ENCODE results near the gene TNPO3. TPM values are rescaled to one million over a fixed set of nuclear protein-coding genes. Genes with fewer than 3 reads are reported as not detected.

The TNPO3 gene
- total and polyA plus RNA-seq, 10 of the 15 experiments (the other 5 are each of a cell fraction or from before 2014, with no cell fraction given) = 17.6 to 91.8 (median 65.9) TPM

- TF ChIP-seq TCF3 (IDR thresholded peaks at IDR 0.05; ENCODE audit: borderline replicate concordance, insufficient read depth, low read depth, low read length) (no peak), FOXK2 (IDR thresholded peaks at IDR 0.05) (no peak)
Observed at GRCh38 chr7:129021656-129022055, 33.3 kb downstream of the TNPO3 start (continued).

DNA sequence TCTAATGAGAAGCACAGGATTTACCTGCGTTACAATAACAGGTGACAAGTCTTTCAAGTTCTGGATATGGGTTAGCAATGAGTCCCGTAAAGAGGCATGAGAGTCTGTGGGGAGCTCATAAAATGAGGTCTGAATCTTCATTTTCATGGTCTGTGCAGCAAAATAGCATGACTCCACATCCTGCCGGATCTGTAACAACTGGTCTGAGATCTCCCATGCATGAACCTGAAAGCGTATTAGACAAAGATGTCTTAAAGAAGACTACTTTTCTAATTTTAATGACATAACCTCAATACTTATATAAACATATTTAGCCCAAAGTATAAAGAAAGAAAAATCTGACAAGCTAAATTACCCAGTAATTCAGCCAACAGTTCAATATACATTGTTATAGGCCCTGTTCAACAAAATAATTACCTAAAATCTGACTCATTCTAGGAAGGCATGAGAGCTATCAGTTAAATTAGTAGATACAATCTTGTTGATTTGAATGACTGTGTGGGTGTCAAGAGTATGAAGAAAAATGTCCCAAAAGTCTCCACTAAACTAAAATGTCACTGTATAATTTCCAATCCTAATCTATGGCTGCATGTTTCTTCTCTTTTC is 36.9 kb downstream of the TNPO3 start:
- Histone ChIP-seq H4K20me1 (ENCODE audit: control insufficient read depth, insufficient read depth) (no peaks in the 10 kb centered on the region), H3K79me2 (ENCODE audit: control insufficient read depth, insufficient read depth, low read length) (peaks cover 80% of the 10 kb centered on the region), H3K4me2 (ENCODE audit: control insufficient read depth, insufficient read depth) (peak overlapping the region; percentile 94), H2AFZ (ENCODE audit: control insufficient read depth, low read depth, low read length) (no peak overlapping the region), H3K4me1 (ENCODE audit: control insufficient read depth, insufficient read depth, low read length) (peaks cover 42% of the 10 kb centered on the region), H3K9ac (ENCODE audit: control insufficient read depth, insufficient read depth, low read length) (peak overlapping the region; percentile 61), H3K9me3 (replicated peaks; ENCODE audit: control insufficient read depth, insufficient read depth, low read length) (peaks cover 2% of the 10 kb centered on the region; the same call in 2 of the 3 replicates), H3K4me3 (no peak overlapping the region; the same call in 1 of the 2 replicates), H3K27me3 (replicated peaks in 1 of 2; ENCODE audit: control insufficient read depth in 2 of 2, insufficient read depth in 2 of 2, low read length in 1 of 2) (no peaks in the 10 kb centered on the region), H3K27ac (ENCODE audit: control insufficient read depth, insufficient read depth) (peak overlapping the region; percentile 93), H3K36me3 (ENCODE audit: control insufficient read depth in 2 of 2, insufficient read depth in 2 of 2, low read length in 1 of 2) (peaks cover 6 to 30% of the 10 kb centered on the region in 2 experiments)
- SMC1A ChIA-PET (ENCODE audit: uncharacterized antibody, unreplicated experiment) = interaction anchor here (0.9 to 4.9 kb wide), 20 partner anchors 9 to 146 kb away, joined by 3 to 41 read pairs (median 5); partner anchors contain the start of gene TNPO3
- CTCF ChIA-PET = interaction anchor here (0.6 to 4.6 kb wide), 16 partner anchors 8 to 211 kb away, joined by 3 to 17 read pairs (median 4); partner anchors contain the start of gene IRF5
- POLR2A ChIA-PET = interaction anchor here (0.8 to 2.8 kb wide), 10 partner anchors 9 to 104 kb away, joined by 3 to 17 read pairs (median 4); no protein-coding TSS in a partner anchor
- intact Hi-C loops (cut with micrococcal nuclease; ENCODE audit: unreplicated experiment) (loop anchor here (2.0 kb wide), 1 partner anchor 73 kb away; no protein-coding TSS in a partner anchor), in situ Hi-C loops (cut with MboI) (no loop called here)
- BruUV-seq (replicated peaks) = no TSS peak
- no peak for FAIRE-seq
- 0% methylated on average over 4 of the region's 4 CpGs for WGBS (ENCODE audit: insufficient coverage, insufficient replicate concordance, low lambda C conversion rate, missing lambda C conversion rate)
- peak; percentile 64 for DNase-seq (ENCODE audit: low read depth, low spot score)
- peak; percentile 94 for ATAC-seq
- RAD21 ChIA-PET (ENCODE audit: unreplicated experiment) = interaction anchor here (0.6 to 5.5 kb wide), 12 partner anchors 10 to 307 kb away, joined by 3 to 65 read pairs (median 3); partner anchors contain the start of gene TNPO3
- TF ChIP-seq MEF2A (IDR thresholded peaks at IDR 0.05; ENCODE audit: insufficient read depth, low read depth, low read length) (no peak), BRCA1 (IDR thresholded peaks at IDR 0.05; ENCODE audit: low read depth, low read length) (no peak), GABPA (IDR thresholded peaks at IDR 0.05; ENCODE audit: low read depth) (no peak), CEBPZ (IDR thresholded peaks at IDR 0.05; ENCODE audit: low read depth, low read length) (no peak), ZSCAN29 (IDR thresholded peaks at IDR 0.05) (no peak), TAF1 (IDR thresholded peaks at IDR 0.05; ENCODE audit: borderline replicate concordance, low read depth, low read length) (no peak), FOXM1 (IDR thresholded peaks at IDR 0.05; ENCODE audit: low read depth, low read length) (peak; percentile 46; the same call in 1 of the 2 replicates), SKIL (IDR thresholded peaks at IDR 0.05; ENCODE audit: low read depth, poor library complexity, severe bottlenecking) (no peak), NR2C1 (IDR thresholded peaks at IDR 0.05) (no peak), ATF7 (IDR thresholded peaks at IDR 0.05; ENCODE audit: low read depth) (peak; percentile 57), MXI1 (IDR thresholded peaks at IDR 0.05; ENCODE audit: low read depth, low read length) (no peak), SP1 (IDR thresholded peaks at IDR 0.05; ENCODE audit: low read depth, low read length) (no peak), PAX5 (IDR thresholded peaks at IDR 0.05; ENCODE audit: borderline replicate concordance, low read depth, low read length) (peak; percentile 72; the same call in 1 of the 2 replicates)
- TF ChIP-seq, protein P1, sequence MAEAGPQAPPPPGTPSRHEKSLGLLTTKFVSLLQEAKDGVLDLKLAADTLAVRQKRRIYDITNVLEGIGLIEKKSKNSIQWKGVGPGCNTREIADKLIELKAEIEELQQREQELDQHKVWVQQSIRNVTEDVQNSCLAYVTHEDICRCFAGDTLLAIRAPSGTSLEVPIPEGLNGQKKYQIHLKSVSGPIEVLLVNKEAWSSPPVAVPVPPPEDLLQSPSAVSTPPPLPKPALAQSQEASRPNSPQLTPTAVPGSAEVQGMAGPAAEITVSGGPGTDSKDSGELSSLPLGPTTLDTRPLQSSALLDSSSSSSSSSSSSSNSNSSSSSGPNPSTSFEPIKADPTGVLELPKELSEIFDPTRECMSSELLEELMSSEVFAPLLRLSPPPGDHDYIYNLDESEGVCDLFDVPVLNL (IDR thresholded peaks at IDR 0.05; ENCODE audit: low read depth, low read length) = no peak
